HG03460 (cell line): ENCODE measurements around the gene POGLUT2.

ENCODE experiments used
- ATAC-seq: cut with Tn5 transposase; IDR thresholded peaks from one replicate; pipeline ENCODE4 v1.9.1; 2021; ENCODE audit not compliant: unreplicated experiment

Gene POGLUT2

GRCh38 chr13:102770435-102770834, 28.3 kb downstream of the POGLUT2 start:
- ATAC-seq: no peak

- no peak for ATAC-seq
Observed at GRCh38 chr13:102769679-102770078, 29.1 kb downstream of the POGLUT2 start.

GRCh38 chr13:102768909-102769308, 29.9 kb downstream of the POGLUT2 start:
- ATAC-seq: no peak

GRCh38 chr13:102763741-102764140, 35.0 kb downstream of the POGLUT2 start:
- ATAC-seq: no peak

- no peak for ATAC-seq
Observed at GRCh38 chr13:102761071-102761470, 37.7 kb downstream of the POGLUT2 start.

GRCh38 chr13:102758842-102759241, 39.9 kb downstream of the POGLUT2 start:
- ATAC-seq: no peak

- ATAC-seq: no peak
Observed at GRCh38 chr13:102757006-102757405, 41.8 kb downstream of the POGLUT2 start.

- no peak for ATAC-seq
Observed at GRCh38 chr13:102751886-102752285, 46.9 kb downstream of the POGLUT2 start.

GRCh38 chr13:102742506-102742905, 56.3 kb downstream of the POGLUT2 start:
- ATAC-seq: no peak

- no peak for ATAC-seq
Observed at GRCh38 chr13:102742101-102742500, 56.7 kb downstream of the POGLUT2 start.
